Measurements from ENCODE around the gene FRMPD2.

DNA sequence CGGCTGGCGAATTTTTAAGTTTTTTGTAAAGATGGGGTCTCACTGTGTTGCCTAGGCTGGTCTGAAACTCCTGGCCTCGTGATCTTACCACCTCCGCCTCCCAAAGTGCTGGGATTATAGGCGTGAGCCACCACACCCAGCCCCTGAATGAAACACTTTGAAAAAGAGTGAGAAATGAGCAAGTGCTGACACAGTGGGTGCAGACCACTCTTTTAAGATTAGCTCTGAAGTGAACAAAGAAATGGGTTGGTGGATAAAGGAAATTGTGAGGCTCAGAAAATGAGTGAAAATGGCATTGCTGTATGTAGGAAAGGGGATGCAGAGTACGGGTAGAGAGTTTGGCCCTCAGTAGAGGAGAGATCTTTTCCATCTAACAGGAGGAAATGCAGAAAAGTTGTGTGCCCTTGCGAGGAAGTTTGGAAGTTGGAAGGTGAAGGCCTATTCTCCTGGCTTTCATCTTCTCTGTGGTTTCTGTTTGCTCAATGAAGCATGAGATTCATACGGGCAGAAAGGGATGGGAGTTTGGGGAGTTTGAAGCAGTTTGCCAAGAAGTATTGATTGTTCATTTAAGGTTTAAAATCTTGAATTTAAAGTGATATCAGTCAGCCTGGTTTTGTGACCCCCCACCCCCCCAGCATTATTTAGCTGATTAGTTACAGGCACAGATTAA is 43.0 kb upstream of the FRMPD2 start:
- TF ChIP-seq CTCF (IDR thresholded peaks at IDR 0.05; ENCODE audit: low read depth, low read length) (no peak), POLR2A (IDR thresholded peaks at IDR 0.05; ENCODE audit: extremely low read depth, insufficient read length) (no peak)

Data from NB4 (cell line).